22Rv1 (cell line): Measurements from ENCODE around the gene OGDH.

Experiments
- H3K27ac ChIP-seq: fragments of 450-650 bp; 2 replicates; pipeline ENCODE4 v1.5.1; 2017
- CTCF ChIP-seq: fragments of 450-650 bp; IDR thresholded peaks from 2 replicates; pipeline ENCODE4 v1.5.1; 2017; ENCODE audit warnings: mild to moderate bottlenecking
- ZFX ChIP-seq: fragments of 450-650 bp; IDR thresholded peaks from 2 replicates; pipeline ENCODE4 v1.6.1; 2017; ENCODE audit warnings: antibody characterized with exemption, borderline replicate concordance

Gene OGDH

GRCh38 chr7:44622342-44623151 is 16.1 kb downstream of the OGDH start:
- no peak for TF ChIP-seq CTCF
- no peak for TF ChIP-seq ZFX
- H3K27ac ChIP-seq: peak overlapping the region; percentile 36

DNA sequence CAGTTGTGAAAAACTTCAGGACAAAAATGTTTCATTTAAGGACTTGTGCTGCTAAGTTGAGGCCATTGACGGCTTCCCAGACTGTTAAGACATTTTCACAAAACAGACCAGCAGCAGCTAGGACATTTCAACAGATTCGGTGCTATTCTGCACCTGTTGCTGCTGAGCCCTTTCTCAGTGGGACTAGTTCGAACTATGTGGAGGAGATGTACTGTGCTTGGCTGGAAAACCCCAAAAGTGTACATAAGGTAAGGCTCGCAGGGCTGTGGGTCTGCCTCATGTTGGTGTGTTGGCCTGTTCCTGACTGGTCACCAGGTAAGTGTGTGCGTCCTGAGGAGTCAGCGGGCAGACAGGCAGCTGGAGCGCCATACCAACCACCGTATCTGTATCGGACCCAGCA is 17.9 kb downstream of the OGDH start:
- H3K27ac ChIP-seq: no peak overlapping the region
- TF ChIP-seq ZFX: no peak
- no peak for TF ChIP-seq CTCF

DNA sequence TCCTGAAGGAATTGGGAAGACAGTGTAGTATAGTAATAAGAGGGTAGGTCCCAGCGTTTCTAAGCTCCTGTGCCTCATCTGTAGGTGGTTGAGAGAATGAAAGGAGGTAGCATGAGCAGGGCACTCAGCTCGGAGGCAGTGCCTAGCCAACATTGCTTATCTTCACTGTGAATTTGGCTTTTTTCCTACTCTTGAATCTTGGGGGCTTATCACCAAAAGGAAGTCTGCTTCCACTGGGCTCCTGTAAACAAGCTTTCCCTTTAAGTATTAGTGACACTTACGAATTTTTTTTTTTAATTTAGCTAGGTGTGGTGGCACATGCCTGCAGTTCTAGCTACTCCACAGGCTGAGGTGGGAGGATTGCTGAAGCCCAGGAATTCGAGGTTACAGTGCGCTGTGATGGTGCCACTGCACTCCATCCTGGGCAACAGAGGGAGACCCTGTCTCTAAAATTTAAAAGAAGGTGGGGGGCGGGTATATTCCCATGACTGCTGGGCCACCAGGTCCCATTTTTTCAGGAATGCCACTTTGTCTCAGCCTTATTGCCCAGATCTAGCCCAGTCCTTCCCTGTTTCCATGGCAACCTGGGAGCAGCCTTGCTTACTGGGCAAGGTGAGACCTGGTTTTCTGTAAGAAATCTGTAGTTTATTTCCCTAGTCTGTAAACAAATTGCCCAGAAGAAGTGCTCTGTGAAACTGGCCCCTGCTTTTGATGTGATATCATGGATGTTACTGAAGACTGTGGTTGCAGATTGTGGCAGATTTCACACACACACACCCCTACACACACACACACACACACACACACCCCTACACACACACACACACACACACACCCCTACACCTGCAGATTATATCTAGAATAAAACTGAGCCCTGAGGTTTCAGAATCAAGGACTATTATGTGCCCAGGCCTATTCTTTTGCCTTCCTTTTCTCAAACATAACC is 19.4 kb downstream of the OGDH start:
- no peak overlapping the region for H3K27ac ChIP-seq
- TF ChIP-seq ZFX: no peak
- TF ChIP-seq CTCF: no peak

GRCh38 chr7:44626620-44627019 is 20.2 kb downstream of the OGDH start:
- TF ChIP-seq CTCF (no peak), ZFX (no peak)

DNA sequence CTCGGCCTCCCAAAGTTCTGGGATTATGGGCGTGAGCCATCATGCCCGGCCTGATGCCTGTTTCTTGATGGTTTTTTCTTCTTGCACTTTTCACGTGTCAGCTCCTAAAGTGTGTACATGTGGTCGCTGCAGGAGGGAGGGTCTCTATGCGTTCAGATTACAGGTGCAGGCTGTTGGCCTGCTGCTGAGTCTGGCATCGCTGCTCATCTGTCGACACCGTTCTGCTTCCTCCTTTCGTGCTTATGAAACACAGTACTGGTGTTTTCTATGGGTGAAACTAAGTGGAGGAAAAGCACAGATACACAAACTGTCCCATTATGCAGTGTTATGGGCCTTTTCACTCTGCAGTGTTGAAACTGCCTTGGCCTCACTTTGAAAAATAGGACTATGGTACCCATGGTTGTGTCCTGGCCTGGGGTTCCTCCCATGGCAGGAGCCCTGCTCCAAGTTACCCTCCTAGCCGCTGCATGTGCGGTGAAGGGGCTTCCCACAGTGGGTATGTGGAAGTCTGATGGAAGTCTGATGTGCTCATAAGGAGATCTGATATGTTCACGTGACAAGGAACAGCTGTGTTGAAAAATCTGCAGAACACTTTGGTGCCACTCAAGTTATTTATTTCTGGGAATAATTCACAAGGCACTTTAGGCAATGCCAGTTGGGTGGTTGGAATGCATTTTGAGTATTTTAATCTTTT is 23.5 kb downstream of the OGDH start:
- H3K27ac ChIP-seq: no peak overlapping the region
- TF ChIP-seq ZFX (no peak), CTCF (no peak)

More at GRCh38 chr7:44626620-44627019, 20.2 kb downstream of the OGDH start:
- H3K27ac ChIP-seq: no peak overlapping the region

- no peak overlapping the region for H3K27ac ChIP-seq
- TF ChIP-seq ZFX (no peak), CTCF (no peak)
Observed at GRCh38 chr7:44630792-44631457, 24.5 kb downstream of the OGDH start.
